Smooth muscle cell (in vitro differentiated cells): ENCODE data around the gene SLC35E4. TPM values are rescaled to one million over a fixed set of nuclear protein-coding genes. Genes with fewer than 3 reads are reported as not detected.

ENCODE experiments used
- DNase-seq: peaks from one replicate; lab custom pipeline; 2025; ENCODE audit not compliant: unreplicated experiment; lab: John Stamatoyannopoulos, UW
- H2AFZ ChIP-seq: fragments of 200-600 bp; sonication (generic); 2 replicates; pipeline ENCODE4 v1.6.0; 2016; ENCODE audit warnings: antibody characterized with exemption, low read depth, mild to moderate bottlenecking
- H3F3A ChIP-seq: fragments of 200-600 bp; sonication (generic); 2 replicates; pipeline ENCODE4 v1.6.0; 2017; ENCODE audit warnings: antibody characterized with exemption, low read depth
- H3K27ac ChIP-seq: fragments of 200-600 bp; sonication (generic); 2 replicates; pipeline ENCODE4 v1.5.1; 2016; ENCODE audit warnings: low read depth, mild to moderate bottlenecking
- H3K27me3 ChIP-seq: fragments of 200-600 bp; sonication (generic); 2 replicates; pipeline ENCODE4 v1.6.1; 2016; ENCODE audit warnings: low read depth, mild to moderate bottlenecking
- H3K36me3 ChIP-seq: fragments of 200-600 bp; sonication (generic); 2 replicates; pipeline ENCODE4 v1.5.1; 2016; ENCODE audit warnings: low read depth
- H3K4me1 ChIP-seq: fragments of 200-600 bp; sonication (generic); 2 replicates; pipeline ENCODE4 v1.5.1; 2016; ENCODE audit warnings: low read depth
- H3K4me2 ChIP-seq: fragments of 200-600 bp; sonication (generic); 2 replicates; pipeline ENCODE4 v1.6.0; 2016; ENCODE audit warnings: mild to moderate bottlenecking
- H3K4me3 ChIP-seq: fragments of 200-600 bp; sonication (generic); 2 replicates; pipeline ENCODE4 v1.5.1; 2016; ENCODE audit warnings: mild to moderate bottlenecking
- H3K79me2 ChIP-seq: fragments of 200-600 bp; sonication (generic); 2 replicates; pipeline ENCODE4 v1.6.0; 2016; ENCODE audit warnings: low read depth, mild to moderate bottlenecking
- H3K9ac ChIP-seq: fragments of 200-600 bp; sonication (generic); 2 replicates; pipeline ENCODE4 v1.6.0; 2016; ENCODE audit warnings: low read depth
- H3K9me3 ChIP-seq: fragments of 200-600 bp; sonication (generic); replicated peaks from 2 replicates; pipeline ENCODE4 v1.5.1; 2016; ENCODE audit warnings: low read depth
- H4K20me1 ChIP-seq: fragments of 200-600 bp; sonication (generic); 2 replicates; pipeline ENCODE4 v1.6.0; 2016; ENCODE audit warnings: low read depth
- CTCF ChIP-seq: fragments of 200-600 bp; sonication (generic); IDR thresholded peaks from 2 replicates; pipeline ENCODE4 v1.5.1; 2017; ENCODE audit warnings: borderline replicate concordance, mild to moderate bottlenecking, antibody characterized with exemption; ENCODE audit not compliant: insufficient read depth, poor library complexity, severe bottlenecking
- WGBS: methylation state at CpG from one replicate; pipeline ENCODE4 v1.1.7; 2016; ENCODE audit warnings: low lambda C conversion rate; 5-methylcytosine and 5-hydroxymethylcytosine counted together
- polyA plus RNA-seq: library from polyadenylated mRNA; unstranded; fragments of >200 nt; fragmentation: Nextera tagmentation; extraction: Ambion mirVana; gene quantifications from 2 replicates; pipeline ENCODE4 v1.2.1, GENCODE V29; 2016
- total RNA-seq: library from RNA; depleted of rRNA; stranded (reverse); fragments of >200 nt; gene quantifications from 2 replicates; pipeline ENCODE4 v1.2.3, GENCODE V29; 2014

The SLC35E4 gene
- total and polyA plus RNA-seq, 2 experiments from 2014 or later, result 3.6 to 7.2 TPM

- H4K20me1 ChIP-seq, result no peaks in the 10 kb centered on the region
- H3K79me2 ChIP-seq, result no peaks in the 10 kb centered on the region
- H2AFZ ChIP-seq, result peak overlapping the region; percentile 67
- no peaks in the 10 kb centered on the region for H3K9me3 ChIP-seq
- peak; percentile 77 for DNase-seq
- H3K9ac ChIP-seq, result no peak overlapping the region
- 15% methylated on average over 29 of the region's 29 CpGs for WGBS
- H3K27me3 ChIP-seq, result no peaks in the 10 kb centered on the region
- peaks cover 8% of the 10 kb centered on the region for H3K4me1 ChIP-seq
- peak overlapping the region; percentile 46 for H3K27ac ChIP-seq
- peaks cover 11% of the 10 kb centered on the region for H3F3A ChIP-seq
- H3K4me3 ChIP-seq, result peak overlapping the region; percentile 67
- H3K36me3 ChIP-seq, result no peaks in the 10 kb centered on the region
- H3K4me2 ChIP-seq, result peak overlapping the region; percentile 99
- peak; percentile 97 for TF ChIP-seq CTCF
These were observed 929 bp upstream of the SLC35E4 start for GRCh38 chr22:30634471-30635233.

- H3K4me2 ChIP-seq, result peak overlapping the region; percentile 99
- peaks cover 11% of the 10 kb centered on the region for H3F3A ChIP-seq
- H3K27ac ChIP-seq, result no peak overlapping the region
- H3K4me1 ChIP-seq, result peaks cover 8% of the 10 kb centered on the region
- WGBS, result 79% methylated on average over 45 of the region's 45 CpGs
- no peaks in the 10 kb centered on the region for H3K79me2 ChIP-seq
- H3K36me3 ChIP-seq, result no peaks in the 10 kb centered on the region
- H4K20me1 ChIP-seq, result no peaks in the 10 kb centered on the region
- H3K27me3 ChIP-seq, result no peaks in the 10 kb centered on the region
- H3K9me3 ChIP-seq, result no peaks in the 10 kb centered on the region
- no peak for DNase-seq
- peak overlapping the region; percentile 97 for H2AFZ ChIP-seq
- TF ChIP-seq CTCF, result no peak
- H3K4me3 ChIP-seq, result peak overlapping the region; percentile 67
- peak overlapping the region; percentile 66 for H3K9ac ChIP-seq
These were observed 871 bp downstream of the SLC35E4 start for GRCh38 chr22:30636226-30637077.

- H4K20me1 ChIP-seq, result no peaks in the 10 kb centered on the region
- H3K4me3 ChIP-seq, result no peak overlapping the region
- no peaks in the 10 kb centered on the region for H3K79me2 ChIP-seq
- no peak overlapping the region for H2AFZ ChIP-seq
- TF ChIP-seq CTCF, result no peak
- H3F3A ChIP-seq, result peaks cover 11% of the 10 kb centered on the region
- no peak overlapping the region for H3K4me2 ChIP-seq
- no peak overlapping the region for H3K9ac ChIP-seq
- no peak for DNase-seq
- H3K4me1 ChIP-seq, result peaks cover 8% of the 10 kb centered on the region
- H3K27me3 ChIP-seq, result no peaks in the 10 kb centered on the region
- no peak overlapping the region for H3K27ac ChIP-seq
- 48% methylated on average over 1 of the region's 1 CpG for WGBS
- H3K36me3 ChIP-seq, result no peaks in the 10 kb centered on the region
- no peaks in the 10 kb centered on the region for H3K9me3 ChIP-seq
These were observed 2.1 kb downstream of the SLC35E4 start for GRCh38 chr22:30637701-30638114.
